Fibroblast of the aortic adventitia (primary cell): Measurements from ENCODE around the gene GMDS. TPM values are rescaled to one million over a fixed set of nuclear protein-coding genes. Genes with fewer than 3 reads are reported as not detected.

Experiments
- DNase-seq: peaks from one replicate; pipeline ENCODE4 v3.0.0-alpha.2; 2010; ENCODE audit warnings: low read depth
- H3K4me3 ChIP-seq: 2 replicates; pipeline ENCODE4 v1.5.1; 2011; ENCODE audit warnings: low read depth, mild to moderate bottlenecking, control low read depth, low read length, moderate library complexity
- CTCF ChIP-seq: IDR thresholded peaks from 2 replicates; pipeline ENCODE4 v1.5.1; 2011; ENCODE audit warnings: mild to moderate bottlenecking, low read length, control low read depth, inconsistent platforms; ENCODE audit not compliant: insufficient read depth
- total RNA-seq: library from RNA; depleted of rRNA; stranded (reverse); fragments of >200 nt; gene quantifications from 2 replicates; pipeline ENCODE4 v1.2.3, GENCODE V29; 2012; ENCODE audit warnings: low replicate concordance

Gene GMDS
- total RNA-seq, 1 donor = 15.9 TPM

- TF ChIP-seq CTCF = no peak
- no peak overlapping the region for H3K4me3 ChIP-seq
- DNase-seq = no peak
These were observed 287.7 kb downstream of the GMDS start for GRCh38 chr6:1957746-1958145.

GRCh38 chr6:1952740-1953360, 292.6 kb downstream of the GMDS start:
- peak; percentile 83 for DNase-seq
- TF ChIP-seq CTCF = no peak
- no peak overlapping the region for H3K4me3 ChIP-seq

- TF ChIP-seq CTCF = no peak
- H3K4me3 ChIP-seq = no peak overlapping the region
- DNase-seq = no peak
These were observed 294.8 kb downstream of the GMDS start for GRCh38 chr6:1950631-1951030.

- peak; percentile 20 for DNase-seq
- H3K4me3 ChIP-seq = no peak overlapping the region
- no peak for TF ChIP-seq CTCF
These were observed 295.9 kb downstream of the GMDS start for GRCh38 chr6:1949538-1949937.

GRCh38 chr6:1947922-1948321, 297.5 kb downstream of the GMDS start:
- no peak for TF ChIP-seq CTCF
- no peak overlapping the region for H3K4me3 ChIP-seq
- no peak for DNase-seq

- H3K4me3 ChIP-seq = no peak overlapping the region
- DNase-seq = no peak
- TF ChIP-seq CTCF = no peak
These were observed 298.8 kb downstream of the GMDS start for GRCh38 chr6:1946583-1946982.

- no peak for DNase-seq
- TF ChIP-seq CTCF = no peak
These were observed 300.1 kb downstream of the GMDS start for GRCh38 chr6:1945235-1945832.

More at GRCh38 chr6:1945235-1945832, 300.1 kb downstream of the GMDS start:
- no peak overlapping the region for H3K4me3 ChIP-seq
